Ishikawa (cell line): ENCODE measurements around the gene ETV2.
A peak's percentile ranks its signal among the peaks of the same experiment; 100 is the strongest.

Experiments used
- CEBPB ChIP-seq: IDR thresholded peaks from 2 replicates; pipeline ENCODE4 v1.6.1; 2012
- CREB1 ChIP-seq: IDR thresholded peaks from 2 replicates; pipeline ENCODE4 v1.6.1; 2012; ENCODE audit warnings: low read depth
- EGR1 ChIP-seq: IDR thresholded peaks from 2 replicates; pipeline ENCODE4 v1.6.1; 2012
- EP300 ChIP-seq: IDR thresholded peaks from 2 replicates; pipeline ENCODE4 v1.6.1; 2012; ENCODE audit warnings: borderline replicate concordance
- FOXM1 ChIP-seq: IDR thresholded peaks from 2 replicates; pipeline ENCODE4 v1.6.1; 2012; ENCODE audit warnings: low read depth, borderline replicate concordance
- NFIC ChIP-seq: IDR thresholded peaks from 2 replicates; pipeline ENCODE4 v1.6.1; 2012
- RAD21 ChIP-seq: IDR thresholded peaks from 2 replicates; pipeline ENCODE4 v1.6.1; 2012; ENCODE audit warnings: low read depth
- REST ChIP-seq: IDR thresholded peaks from 2 replicates; pipeline ENCODE4 v1.6.1; 2012; ENCODE audit warnings: low read depth, mild to moderate bottlenecking
- TAF1 ChIP-seq: IDR thresholded peaks from 2 replicates; pipeline ENCODE4 v1.6.1; 2012; ENCODE audit warnings: low read depth, mild to moderate bottlenecking
- TCF12 ChIP-seq: IDR thresholded peaks from 2 replicates; pipeline ENCODE4 v1.6.1; 2012; ENCODE audit warnings: low read depth
- USF1 ChIP-seq: IDR thresholded peaks from 2 replicates; pipeline ENCODE4 v1.6.1; 2012
- YY1 ChIP-seq: IDR thresholded peaks from 2 replicates; pipeline ENCODE4 v1.6.1; 2012; ENCODE audit warnings: low read depth
- ZBTB7A ChIP-seq: IDR thresholded peaks from 2 replicates; pipeline ENCODE4 v1.6.1; 2012; ENCODE audit warnings: low read depth

Gene ETV2

DNA sequence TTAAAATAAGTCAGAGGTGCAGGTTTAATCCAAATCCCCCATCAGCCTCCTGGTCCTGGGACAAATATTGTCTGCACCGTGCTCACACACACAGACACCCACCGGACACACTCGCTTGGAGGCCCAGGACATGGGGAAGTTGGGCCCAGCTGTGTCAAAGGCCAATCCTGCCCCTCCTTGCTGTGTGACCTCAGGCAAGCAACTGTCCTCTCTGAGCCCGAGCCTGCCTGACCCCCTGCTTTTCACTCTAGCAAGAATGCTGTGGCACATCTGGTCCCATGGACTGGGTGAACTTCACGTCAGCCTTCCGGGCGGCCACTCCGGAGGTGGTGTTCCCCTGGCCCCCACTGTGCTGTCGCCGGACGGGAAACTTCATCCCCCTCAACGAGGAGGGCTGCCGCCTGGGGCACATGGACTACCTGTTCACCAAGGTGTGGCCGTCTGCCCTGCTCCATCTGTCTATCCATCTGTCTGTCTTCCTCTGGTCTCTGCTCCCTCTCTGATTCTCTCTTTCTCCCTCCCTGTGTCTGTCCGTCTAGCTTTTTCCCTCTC lies 34.1 kb downstream of the ETV2 start:
- TF ChIP-seq YY1 (no peak), EGR1 (no peak), USF1 (no peak), EP300 (no peak), REST (no peak), CREB1 (no peak), TCF12 (no peak), FOXM1 (no peak), ZBTB7A (no peak), TAF1 (no peak)

- no peak for TF ChIP-seq CEBPB
These were observed 48.3 kb downstream of the ETV2 start for GRCh38 chr19:35689836-35690235.

- TF ChIP-seq NFIC (peak; percentile 61), TCF12 (no peak), RAD21 (0 out of 2 replicates have a peak, but pooled peaks have one; percentile 12)
These were observed 50.5 kb downstream of the ETV2 start for GRCh38 chr19:35692010-35692409.

GRCh38 chr19:35693422-35693821 lies 51.9 kb downstream of the ETV2 start:
- no peak for TF ChIP-seq RAD21
- TF ChIP-seq CREB1: no peak
- TF ChIP-seq TAF1: no peak
- TF ChIP-seq TCF12: no peak
- TF ChIP-seq EGR1: no peak
- TF ChIP-seq ZBTB7A: no peak
- no peak for TF ChIP-seq YY1
- no peak for TF ChIP-seq EP300
- no peak for TF ChIP-seq FOXM1
- no peak for TF ChIP-seq CEBPB
- no peak for TF ChIP-seq NFIC

DNA sequence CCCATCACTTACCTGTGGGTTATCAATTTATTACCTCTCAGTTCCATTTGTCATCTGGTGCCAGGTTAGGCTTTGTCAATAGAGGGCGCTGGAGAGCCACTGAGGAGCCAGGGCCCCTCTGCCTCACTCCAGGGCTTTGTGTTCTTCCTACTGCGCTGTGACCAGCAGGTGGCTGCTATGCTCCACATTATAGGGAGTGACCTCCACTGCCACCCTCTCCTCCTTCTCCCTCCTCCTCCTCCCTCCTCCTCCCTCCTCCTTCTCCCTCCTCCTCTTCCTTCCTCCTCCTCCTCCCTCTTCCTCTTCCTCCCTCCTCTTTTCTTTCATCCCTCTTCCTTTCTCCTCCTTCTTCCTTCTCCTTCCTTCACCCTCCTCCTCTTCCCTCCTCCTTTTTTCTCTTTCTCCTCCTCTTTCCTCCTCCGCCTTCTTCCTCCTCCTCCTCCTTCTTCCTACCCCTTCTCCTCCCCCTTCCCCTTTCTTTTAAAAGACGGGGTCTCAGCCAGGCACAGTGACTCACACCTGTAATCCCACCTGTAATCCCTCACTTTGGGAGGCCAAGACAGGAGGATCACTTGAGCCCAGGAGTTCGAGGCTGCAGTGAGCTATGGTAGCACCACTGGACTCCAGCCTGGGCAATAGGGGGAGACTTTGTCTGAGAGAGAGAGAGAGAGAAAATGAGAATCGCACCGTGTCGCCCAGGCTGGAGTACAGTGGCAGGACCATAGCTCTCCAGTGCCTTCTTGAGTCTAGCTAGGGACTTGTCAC lies 52.5 kb downstream of the ETV2 start:
- TF ChIP-seq RAD21 (peak; percentile 96), NFIC (no peak), YY1 (0 out of 2 replicates have a peak, but pooled peaks have one; percentile 20), CEBPB (no peak)
